ACC112 (cell line): ENCODE data around the gene DLGAP4.

Experiments used
- H2AFZ ChIP-seq: fragments of 200-600 bp; sonication (generic); one replicate; pipeline ENCODE4 v1.6.0; 2017; ENCODE audit warnings: antibody characterized with exemption, low read length; ENCODE audit not compliant: unreplicated experiment
- H3K27ac ChIP-seq: fragments of 200-600 bp; sonication (generic); 2 replicates; pipeline ENCODE4 v1.5.1; 2014; ENCODE audit warnings: low read depth, mild to moderate bottlenecking, antibody characterized with exemption, low read length, moderate library complexity
- H3K27me3 ChIP-seq: fragments of 200-600 bp; sonication (generic); 2 replicates; pipeline ENCODE4 v1.6.1; 2014; ENCODE audit warnings: mild to moderate bottlenecking, antibody characterized with exemption, low read length, moderate library complexity, mixed read lengths; ENCODE audit not compliant: insufficient read depth
- H3K36me3 ChIP-seq: fragments of 200-600 bp; sonication (generic); 2 replicates; pipeline ENCODE4 v1.6.1; 2016; ENCODE audit warnings: mild to moderate bottlenecking, antibody characterized with exemption, low read length, moderate library complexity, mixed read lengths; ENCODE audit not compliant: insufficient read depth
- H3K4me1 ChIP-seq: fragments of 200-600 bp; sonication (generic); one replicate; pipeline ENCODE4 v1.6.1; 2016; ENCODE audit warnings: low read length, mixed read lengths; ENCODE audit not compliant: insufficient read depth, unreplicated experiment, control insufficient read depth
- H3K4me3 ChIP-seq: fragments of 200-600 bp; sonication (generic); 2 replicates; pipeline ENCODE4 v1.5.1; 2014; ENCODE audit warnings: mild to moderate bottlenecking, low read depth, low read length
- H3K79me2 ChIP-seq: fragments of 200-600 bp; sonication (generic); one replicate; pipeline ENCODE4 v1.6.0; 2016; ENCODE audit warnings: low read length; ENCODE audit not compliant: control insufficient read depth, unreplicated experiment, insufficient read depth

DLGAP4 gene

GRCh38 chr20:36344517-36345132 is 38.5 kb downstream of the DLGAP4 start:
- Histone ChIP-seq H2AFZ (no peak overlapping the region), H3K4me3 (no peak overlapping the region), H3K79me2 (no peaks in the 10 kb centered on the region), H3K4me1 (no peaks in the 10 kb centered on the region), H3K27ac (no peak overlapping the region), H3K36me3 (no peaks in the 10 kb centered on the region), H3K27me3 (peaks cover 39% of the 10 kb centered on the region)

DNA sequence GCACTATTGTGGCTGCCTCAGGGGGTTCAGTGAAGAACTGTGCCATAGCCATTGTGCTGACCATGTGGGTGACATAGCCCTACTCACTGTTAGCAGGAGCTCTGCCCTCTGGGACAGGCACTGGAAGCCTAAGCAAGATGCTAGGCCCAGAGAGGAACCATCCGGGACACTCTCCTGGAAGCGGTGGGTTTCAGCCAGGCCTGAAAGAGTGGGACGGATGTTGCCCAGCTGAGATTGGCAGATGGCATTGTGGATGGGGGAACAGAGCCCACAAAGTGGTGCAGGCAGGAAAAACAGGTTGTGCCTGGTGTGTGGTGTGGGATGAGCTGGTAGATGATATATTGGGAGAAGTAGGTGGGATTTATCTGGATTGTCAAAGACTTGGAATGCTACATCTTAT is 40.1 kb downstream of the DLGAP4 start:
- no peak overlapping the region for H3K4me3 ChIP-seq
- no peaks in the 10 kb centered on the region for H3K4me1 ChIP-seq
- no peak overlapping the region for H3K27ac ChIP-seq
- no peak overlapping the region for H2AFZ ChIP-seq
- no peaks in the 10 kb centered on the region for H3K36me3 ChIP-seq
- peaks cover 38% of the 10 kb centered on the region for H3K27me3 ChIP-seq
- H3K79me2 ChIP-seq, result no peaks in the 10 kb centered on the region

- Histone ChIP-seq H3K27me3 (peaks cover 43% of the 10 kb centered on the region), H3K79me2 (no peaks in the 10 kb centered on the region), H3K4me1 (no peaks in the 10 kb centered on the region), H3K27ac (no peak overlapping the region), H3K36me3 (no peaks in the 10 kb centered on the region), H3K4me3 (no peak overlapping the region), H2AFZ (no peak overlapping the region)
These were observed 43.4 kb downstream of the DLGAP4 start for GRCh38 chr20:36349384-36350170.

- H3K4me3 ChIP-seq, result no peak overlapping the region
- H3K79me2 ChIP-seq, result no peaks in the 10 kb centered on the region
- no peak overlapping the region for H2AFZ ChIP-seq
- H3K4me1 ChIP-seq, result no peaks in the 10 kb centered on the region
- no peak overlapping the region for H3K27ac ChIP-seq
- peaks cover 51% of the 10 kb centered on the region for H3K27me3 ChIP-seq
- H3K36me3 ChIP-seq, result no peaks in the 10 kb centered on the region
These were observed 44.3 kb downstream of the DLGAP4 start for GRCh38 chr20:36350439-36350838.

DNA sequence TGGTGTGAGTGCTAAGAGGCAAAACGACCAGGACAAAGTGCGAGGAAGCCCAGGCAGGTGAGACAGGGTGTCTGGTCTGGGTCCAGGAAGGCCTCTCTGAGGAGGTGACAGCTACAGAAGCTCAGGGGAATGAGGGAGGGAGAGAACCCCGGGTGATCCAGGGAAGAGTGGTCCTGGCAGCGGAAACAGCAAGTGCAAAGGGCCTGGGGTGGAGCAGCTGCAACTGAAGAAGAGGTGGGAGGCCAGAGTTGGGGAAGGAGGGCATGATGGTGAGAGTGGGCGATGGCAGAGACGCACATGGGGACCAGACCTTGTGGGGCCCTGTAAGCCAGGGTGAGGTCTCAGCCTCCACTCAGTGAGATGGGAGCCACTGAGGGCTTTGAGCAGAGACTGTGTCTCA is 45.8 kb downstream of the DLGAP4 start:
- no peaks in the 10 kb centered on the region for H3K79me2 ChIP-seq
- no peaks in the 10 kb centered on the region for H3K4me1 ChIP-seq
- H2AFZ ChIP-seq, result no peak overlapping the region
- no peaks in the 10 kb centered on the region for H3K36me3 ChIP-seq
- H3K27ac ChIP-seq, result no peak overlapping the region
- H3K27me3 ChIP-seq, result peaks cover 54% of the 10 kb centered on the region
- no peak overlapping the region for H3K4me3 ChIP-seq

DNA sequence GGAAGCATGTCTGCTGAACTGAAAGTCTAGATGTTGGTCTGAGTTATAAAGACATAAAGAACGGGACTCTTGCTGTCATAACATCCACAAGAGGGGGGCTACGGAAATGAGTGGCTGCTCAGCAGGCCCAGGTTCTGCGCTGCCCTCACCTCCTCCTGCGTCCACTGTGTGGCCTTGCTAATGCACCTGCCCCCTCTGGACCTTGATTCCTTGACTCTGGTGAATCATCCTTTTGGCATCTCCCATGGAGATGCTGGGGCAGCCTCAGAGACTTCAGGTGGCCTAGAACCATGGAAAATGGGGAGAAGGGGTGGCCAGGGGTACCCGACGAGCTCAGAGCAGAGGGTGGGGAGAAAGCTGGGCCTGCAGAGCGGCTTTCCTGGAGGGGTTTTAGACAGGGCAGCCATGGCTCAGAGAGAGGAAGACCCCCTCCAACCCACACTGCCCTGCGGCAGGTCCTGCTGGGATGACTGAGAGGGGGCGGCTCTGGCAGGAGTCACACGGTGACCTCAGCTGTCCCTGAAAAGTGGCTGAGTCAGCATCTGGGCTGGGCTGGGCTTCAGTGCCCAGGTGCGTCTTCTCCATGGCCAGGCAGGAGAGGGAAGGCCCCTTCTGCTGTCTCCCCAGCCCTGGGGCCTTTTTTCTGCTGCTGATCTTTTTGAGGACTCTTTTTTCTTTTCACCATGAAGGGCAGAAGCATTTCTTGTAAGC is 46.9 kb downstream of the DLGAP4 start:
- no peaks in the 10 kb centered on the region for H3K79me2 ChIP-seq
- no peak overlapping the region for H3K27ac ChIP-seq
- H3K27me3 ChIP-seq, result peaks cover 61% of the 10 kb centered on the region
- no peaks in the 10 kb centered on the region for H3K4me1 ChIP-seq
- no peak overlapping the region for H2AFZ ChIP-seq
- H3K4me3 ChIP-seq, result no peak overlapping the region
- no peaks in the 10 kb centered on the region for H3K36me3 ChIP-seq

- no peak overlapping the region for H2AFZ ChIP-seq
- H3K27me3 ChIP-seq, result peaks cover 64% of the 10 kb centered on the region
- no peaks in the 10 kb centered on the region for H3K79me2 ChIP-seq
- no peaks in the 10 kb centered on the region for H3K36me3 ChIP-seq
- no peak overlapping the region for H3K4me3 ChIP-seq
- no peaks in the 10 kb centered on the region for H3K4me1 ChIP-seq
- H3K27ac ChIP-seq, result no peak overlapping the region
These were observed 47.6 kb downstream of the DLGAP4 start for GRCh38 chr20:36353740-36354139.

GRCh38 chr20:36355469-36356171 is 49.5 kb downstream of the DLGAP4 start:
- Histone ChIP-seq H3K79me2 (no peaks in the 10 kb centered on the region), H3K27me3 (peaks cover 67% of the 10 kb centered on the region), H2AFZ (no peak overlapping the region), H3K27ac (no peak overlapping the region), H3K4me3 (no peak overlapping the region), H3K4me1 (no peaks in the 10 kb centered on the region), H3K36me3 (no peaks in the 10 kb centered on the region)

- H3K79me2 ChIP-seq, result no peaks in the 10 kb centered on the region
- no peaks in the 10 kb centered on the region for H3K36me3 ChIP-seq
- no peak overlapping the region for H2AFZ ChIP-seq
- H3K4me1 ChIP-seq, result no peaks in the 10 kb centered on the region
- H3K27ac ChIP-seq, result no peak overlapping the region
- no peak overlapping the region for H3K4me3 ChIP-seq
- H3K27me3 ChIP-seq, result peaks cover 65% of the 10 kb centered on the region
These were observed 53.7 kb downstream of the DLGAP4 start for GRCh38 chr20:36359668-36360406.

DNA sequence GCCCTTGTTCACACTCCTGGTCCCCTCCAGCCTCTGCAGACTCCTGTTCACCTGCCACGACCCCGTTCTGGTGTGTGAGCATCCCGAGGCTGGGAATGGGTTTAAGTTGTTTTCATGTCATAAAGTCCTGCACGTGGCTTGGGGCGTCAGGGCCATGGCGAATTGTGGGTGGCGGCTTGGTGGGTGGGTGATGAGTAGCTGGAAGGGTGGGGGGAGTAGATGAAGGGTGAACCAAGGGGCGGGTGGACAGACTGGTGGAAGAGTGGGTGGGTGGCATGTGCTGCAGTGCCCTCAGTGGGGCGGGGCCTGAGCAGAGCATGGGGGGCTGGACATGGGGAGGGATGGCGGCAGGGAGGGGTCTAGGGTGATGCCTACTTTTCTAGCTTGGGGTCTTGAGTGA is 54.3 kb downstream of the DLGAP4 start:
- no peaks in the 10 kb centered on the region for H3K4me1 ChIP-seq
- H3K36me3 ChIP-seq, result no peaks in the 10 kb centered on the region
- peaks cover 65% of the 10 kb centered on the region for H3K27me3 ChIP-seq
- H2AFZ ChIP-seq, result no peak overlapping the region
- no peaks in the 10 kb centered on the region for H3K79me2 ChIP-seq
- no peak overlapping the region for H3K27ac ChIP-seq
- no peak overlapping the region for H3K4me3 ChIP-seq
